WI38 (cell line): ENCODE data around the gene CORO1C.

ENCODE experiments used
- H3K4me3 ChIP-seq: 2 replicates; pipeline ENCODE4 v1.5.1; 2011; ENCODE audit warnings: low read depth, mild to moderate bottlenecking, control low read depth, low read length
- TF ChIP-seq, protein P1 (sequence below): IDR thresholded peaks from 2 replicates; pipeline ENCODE4 v1.5.1; 2012; ENCODE audit warnings: low read depth, mild to moderate bottlenecking, control low read depth, low read length

CORO1C gene

DNA sequence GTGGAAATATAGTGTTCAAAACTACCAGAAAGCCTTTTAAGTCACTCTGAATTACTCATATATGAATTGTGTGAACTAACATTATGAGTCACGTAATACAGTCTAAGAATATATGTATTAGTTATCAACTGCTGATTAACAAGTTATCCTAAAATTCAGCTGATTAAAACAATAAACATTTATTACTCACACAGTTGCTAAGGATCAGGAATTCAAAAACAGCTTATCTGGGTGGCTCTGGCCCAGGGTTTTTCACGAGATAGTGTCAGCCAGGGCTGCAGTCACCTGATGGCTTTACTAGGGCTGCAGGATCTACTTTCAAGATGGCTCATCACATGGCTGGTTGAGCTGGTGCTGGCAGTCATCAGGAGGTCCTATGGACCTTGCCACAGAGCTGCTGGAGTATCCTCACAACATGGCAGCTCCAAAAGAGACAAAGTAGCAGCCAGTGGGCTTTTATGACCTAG lies 36.5 kb downstream of the CORO1C start:
- H3K4me3 ChIP-seq: no peak overlapping the region
- TF ChIP-seq, protein P1, sequence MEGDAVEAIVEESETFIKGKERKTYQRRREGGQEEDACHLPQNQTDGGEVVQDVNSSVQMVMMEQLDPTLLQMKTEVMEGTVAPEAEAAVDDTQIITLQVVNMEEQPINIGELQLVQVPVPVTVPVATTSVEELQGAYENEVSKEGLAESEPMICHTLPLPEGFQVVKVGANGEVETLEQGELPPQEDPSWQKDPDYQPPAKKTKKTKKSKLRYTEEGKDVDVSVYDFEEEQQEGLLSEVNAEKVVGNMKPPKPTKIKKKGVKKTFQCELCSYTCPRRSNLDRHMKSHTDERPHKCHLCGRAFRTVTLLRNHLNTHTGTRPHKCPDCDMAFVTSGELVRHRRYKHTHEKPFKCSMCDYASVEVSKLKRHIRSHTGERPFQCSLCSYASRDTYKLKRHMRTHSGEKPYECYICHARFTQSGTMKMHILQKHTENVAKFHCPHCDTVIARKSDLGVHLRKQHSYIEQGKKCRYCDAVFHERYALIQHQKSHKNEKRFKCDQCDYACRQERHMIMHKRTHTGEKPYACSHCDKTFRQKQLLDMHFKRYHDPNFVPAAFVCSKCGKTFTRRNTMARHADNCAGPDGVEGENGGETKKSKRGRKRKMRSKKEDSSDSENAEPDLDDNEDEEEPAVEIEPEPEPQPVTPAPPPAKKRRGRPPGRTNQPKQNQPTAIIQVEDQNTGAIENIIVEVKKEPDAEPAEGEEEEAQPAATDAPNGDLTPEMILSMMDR: no peak

DNA sequence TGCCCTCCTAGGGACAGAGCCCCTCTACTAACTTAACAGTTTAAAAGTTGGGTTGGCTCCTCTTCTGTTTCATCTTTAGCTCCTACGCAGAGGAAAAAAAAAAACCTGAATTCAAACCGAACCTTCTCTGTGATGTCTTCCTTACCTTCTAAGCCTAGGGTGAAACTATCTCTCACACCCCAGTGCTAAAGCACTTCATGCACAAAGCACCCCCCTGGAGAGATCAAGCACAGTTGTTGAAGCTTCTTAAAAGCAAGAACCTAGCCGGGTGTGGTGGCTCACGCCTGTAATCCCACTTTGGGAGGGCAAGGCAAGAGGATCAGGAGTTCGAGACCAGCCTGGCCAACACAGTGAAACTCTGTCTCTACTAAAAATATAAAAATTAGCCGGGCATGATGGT lies 37.6 kb downstream of the CORO1C start:
- TF ChIP-seq, protein P1: no peak
- H3K4me3 ChIP-seq: no peak overlapping the region

DNA sequence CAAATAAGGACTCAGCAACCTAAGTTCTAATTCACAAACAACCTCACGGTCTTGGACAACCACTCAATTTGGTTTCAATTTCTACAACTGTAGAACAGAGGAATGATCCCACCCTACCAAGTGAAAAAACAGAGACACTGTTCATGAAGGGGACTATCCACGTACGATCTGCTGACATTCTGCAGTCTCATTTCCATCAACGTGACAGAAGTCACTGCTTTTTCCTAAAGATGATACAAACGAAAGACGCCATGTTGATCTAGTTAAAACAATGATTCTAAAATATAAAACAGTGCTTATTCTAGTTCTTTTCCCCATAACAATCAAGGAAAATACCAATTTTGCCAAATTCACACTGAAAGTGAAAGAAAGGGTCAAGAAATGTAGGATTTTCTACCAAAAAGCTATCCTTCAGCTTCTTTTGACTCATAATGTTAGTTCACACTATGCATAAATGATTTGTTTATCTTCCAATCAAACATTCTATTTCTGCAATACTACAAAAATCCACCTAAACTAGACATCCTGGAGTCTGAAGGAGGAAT lies 38.1 kb downstream of the CORO1C start:
- TF ChIP-seq, protein P1: no peak
- H3K4me3 ChIP-seq: no peak overlapping the region

DNA sequence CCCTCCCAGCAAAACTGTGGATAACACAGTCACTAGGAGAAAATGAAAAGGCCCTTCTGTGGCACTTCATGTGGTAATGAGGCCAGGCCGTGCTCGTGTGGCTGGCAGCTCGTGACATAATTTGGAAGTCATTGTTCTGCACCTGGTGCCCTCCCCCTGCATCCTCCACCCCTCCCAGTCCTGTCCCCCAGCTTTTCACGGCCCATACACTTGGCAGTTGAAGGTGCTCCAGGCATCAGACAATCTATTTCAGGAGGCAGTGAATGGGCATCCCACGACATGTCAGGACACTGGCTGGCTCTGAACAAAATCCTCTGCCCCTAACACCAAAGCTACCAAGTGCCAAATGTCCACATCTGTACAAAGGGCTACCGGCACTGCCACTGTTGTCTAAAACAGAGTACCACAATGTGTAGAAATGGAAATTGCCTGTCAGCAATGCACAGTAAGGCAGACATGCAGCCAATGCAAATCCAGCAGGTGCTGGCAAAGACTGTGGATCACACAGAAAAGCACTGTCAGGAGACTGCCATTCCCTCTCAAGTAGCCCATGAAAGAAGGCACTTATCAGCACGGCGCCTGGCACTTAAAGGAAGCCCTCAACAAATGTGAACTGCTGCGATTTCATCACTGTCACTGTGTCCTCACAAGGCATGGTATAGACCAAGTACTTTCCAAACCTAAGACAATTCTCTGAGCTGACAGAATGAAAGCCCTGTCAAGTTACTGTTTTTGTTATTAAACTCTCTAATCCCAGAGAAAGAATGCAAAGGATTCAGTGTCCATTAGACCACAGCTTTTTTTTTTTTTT lies 39.1 kb downstream of the CORO1C start:
- H3K4me3 ChIP-seq: no peak overlapping the region; the same call in 1 of the 2 replicates
- TF ChIP-seq, protein P1: no peak

DNA sequence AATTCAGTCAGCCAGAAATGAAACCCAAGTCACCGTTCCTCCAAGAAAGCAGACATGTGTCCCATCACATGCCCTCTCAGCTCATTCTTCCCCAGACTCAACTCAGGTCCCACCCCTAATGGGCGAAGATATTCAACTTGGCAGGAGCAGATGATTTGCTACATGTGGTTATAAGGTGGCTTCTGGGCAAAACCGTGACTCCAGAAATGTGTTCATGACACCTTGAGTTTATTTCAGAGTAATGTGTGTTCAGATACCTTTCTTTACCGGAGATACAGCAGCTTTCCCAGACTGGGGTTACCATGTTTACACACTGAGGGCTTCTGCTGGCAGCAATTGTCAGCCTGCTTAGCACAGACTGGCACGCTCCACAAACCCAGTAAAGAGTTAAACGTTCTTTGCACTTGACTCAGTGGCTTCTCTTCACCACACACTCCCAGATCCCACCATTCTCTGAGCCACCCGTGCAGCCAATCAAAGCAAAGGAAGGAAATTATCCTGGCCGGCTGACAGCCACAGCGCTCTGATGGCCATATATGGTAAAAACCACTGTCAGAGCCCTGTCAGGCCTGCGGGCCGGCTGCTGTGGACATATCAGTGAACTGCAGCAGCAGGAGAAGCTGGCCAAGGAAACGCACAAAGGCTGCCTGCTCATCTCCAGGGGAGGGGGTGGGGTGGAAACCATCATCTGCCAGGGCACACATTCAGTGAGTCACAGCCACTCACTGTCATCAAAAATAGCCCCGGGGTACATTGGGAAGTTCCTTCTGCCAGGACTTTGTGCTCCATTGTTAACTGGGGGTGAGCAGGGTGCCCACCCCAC lies 39.9 kb downstream of the CORO1C start:
- peak overlapping the region; percentile 51 for H3K4me3 ChIP-seq
- TF ChIP-seq, protein P1: 0 out of 2 replicates have a peak, but pooled peaks have one; percentile 11

DNA sequence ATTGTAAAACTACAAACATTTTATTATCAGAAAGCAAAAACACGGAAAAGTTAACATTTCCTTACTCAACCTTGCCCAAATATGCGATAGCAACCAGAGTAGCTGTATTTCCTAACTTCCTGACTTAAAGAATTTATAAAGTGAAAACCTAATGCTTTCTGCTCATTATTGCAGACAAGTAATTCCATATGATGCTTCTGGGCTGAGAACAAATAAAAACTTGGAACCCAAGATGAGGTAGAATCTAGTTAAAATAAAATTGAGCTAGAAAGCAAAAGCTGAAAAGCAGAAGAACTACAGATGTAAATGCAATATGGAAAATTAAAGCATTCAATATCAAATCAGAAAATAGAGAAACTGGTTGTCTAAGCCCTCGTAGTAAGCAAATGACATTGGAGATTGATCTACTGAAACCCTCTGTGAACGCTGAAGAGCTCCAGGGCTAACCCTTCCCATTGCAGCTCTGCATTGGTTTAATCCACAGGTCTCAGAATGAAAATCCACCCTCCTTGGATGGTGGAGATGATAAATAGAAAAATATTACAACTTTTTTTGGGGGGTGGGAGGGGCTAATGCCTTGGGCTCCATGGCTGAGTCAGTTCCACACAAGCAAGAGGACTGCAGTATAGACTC lies 40.7 kb downstream of the CORO1C start:
- H3K4me3 ChIP-seq: peak overlapping the region; percentile 51
- TF ChIP-seq, protein P1: no peak
